ENCODE results near the gene KHK. TPM values are rescaled to one million over a fixed set of nuclear protein-coding genes. Genes with fewer than 3 reads are reported as not detected.
"Not testable (repeated sequence)": the region's sequence is repeated elsewhere in the genome, so short reads cannot be mapped to it uniquely, and the experiment has no call there.

The KHK gene
- total RNA-seq, 1 donor from 2014 or later, result 4.5 TPM

DNA sequence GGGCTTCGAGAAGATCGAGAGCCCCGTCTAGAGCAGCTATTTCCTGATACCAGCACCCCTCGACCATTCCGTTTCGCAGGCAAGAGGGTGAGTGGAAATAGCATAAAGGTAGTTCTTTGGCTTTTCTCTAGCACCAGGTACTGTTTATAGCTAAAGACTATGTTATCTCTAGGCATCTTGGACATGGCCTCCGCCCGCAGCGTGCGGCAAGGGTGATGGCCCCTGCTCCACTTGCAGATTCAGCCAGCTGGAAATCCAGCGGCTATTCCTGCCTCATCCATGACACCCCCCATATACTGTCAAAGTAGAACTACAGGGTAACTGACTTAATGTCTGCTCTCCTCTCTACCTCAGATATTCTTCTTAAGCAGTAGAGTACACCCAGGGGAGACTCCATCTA is 31.9 kb upstream of the KHK start:
- intact Hi-C loops (cut with DNase I), result no loop called here
- DNase-seq (ENCODE audit: missing footprints) (no peak), ATAC-seq (no peak)

DNA sequence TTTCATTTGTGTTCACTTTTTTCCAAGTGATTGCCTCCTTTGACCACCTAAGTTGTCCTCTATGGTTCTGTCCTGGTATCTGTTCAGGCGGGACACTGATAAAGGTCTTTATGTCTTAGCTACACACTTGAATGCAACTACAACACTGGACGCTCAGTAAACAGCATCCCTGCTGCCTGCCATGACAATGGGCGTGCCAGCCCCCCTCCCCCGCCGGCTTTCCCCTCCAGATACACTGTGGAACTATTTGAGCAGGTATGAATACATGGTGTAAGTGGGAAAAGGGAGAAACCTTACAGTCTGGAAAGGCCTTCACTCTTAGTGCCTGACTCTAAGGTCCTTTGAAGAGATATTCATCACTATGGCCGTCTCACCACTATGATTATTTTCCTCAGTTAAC is 29.4 kb upstream of the KHK start:
- intact Hi-C loops (cut with DNase I), result no loop called here
- ATAC-seq (no peak), DNase-seq (ENCODE audit: missing footprints) (no peak)

DNA sequence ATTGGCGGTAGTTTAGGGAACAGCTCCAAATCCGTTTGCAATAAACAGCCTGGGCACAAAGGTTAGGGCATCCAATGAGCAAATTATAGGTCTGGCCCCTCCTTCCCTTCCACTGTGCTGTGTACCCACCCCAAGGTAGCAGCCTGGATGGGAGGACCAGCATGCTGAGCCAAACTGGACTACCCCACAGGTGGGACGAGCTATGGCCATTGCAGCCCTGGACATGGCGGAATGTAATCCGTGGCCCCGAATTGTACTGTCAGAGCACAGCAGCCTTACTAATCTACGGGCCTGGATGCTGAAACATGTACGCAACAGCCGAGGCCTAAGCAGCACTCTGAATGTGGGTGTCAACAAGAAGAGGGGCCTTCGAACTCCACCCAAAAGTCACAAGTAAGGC is 28.4 kb upstream of the KHK start:
- intact Hi-C loops (cut with DNase I), result no loop called here
- ATAC-seq (no peak), DNase-seq (ENCODE audit: missing footprints) (no peak)

DNA sequence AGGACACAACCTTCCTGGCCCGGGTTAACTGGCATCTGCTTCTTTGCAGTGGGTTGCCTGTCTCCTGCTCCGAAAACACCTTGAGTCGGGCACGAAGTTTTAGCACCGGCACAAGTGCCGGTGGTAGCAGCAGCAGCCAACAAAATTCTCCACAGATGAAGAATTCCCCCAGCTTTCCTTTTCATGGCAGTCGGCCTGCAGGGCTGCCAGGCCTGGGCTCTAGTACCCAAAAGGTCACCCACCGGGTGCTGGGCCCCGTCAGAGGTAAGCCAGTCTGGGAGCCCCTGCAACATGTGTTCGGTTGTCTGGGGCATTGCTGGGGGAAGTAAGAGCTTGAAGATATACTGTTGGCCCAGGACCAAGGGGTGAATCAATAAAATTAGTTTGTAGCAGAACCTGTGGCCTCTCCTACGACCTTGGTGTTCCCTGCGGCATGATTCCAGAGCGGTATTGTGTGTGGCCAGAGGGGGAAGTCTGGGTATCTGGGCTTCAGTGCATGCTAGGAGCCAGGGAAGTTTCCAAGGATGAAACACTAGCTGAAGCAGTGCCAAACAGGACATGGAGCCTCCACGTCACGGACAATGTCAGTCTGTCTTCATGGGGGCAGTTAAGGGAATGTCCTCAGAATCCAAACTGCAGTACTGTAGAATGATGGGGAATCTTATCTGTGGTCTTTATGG is 27.3 kb upstream of the KHK start:
- ATAC-seq (no peak), DNase-seq (ENCODE audit: missing footprints) (no peak)
- intact Hi-C loops (cut with DNase I), result no loop called here

DNA sequence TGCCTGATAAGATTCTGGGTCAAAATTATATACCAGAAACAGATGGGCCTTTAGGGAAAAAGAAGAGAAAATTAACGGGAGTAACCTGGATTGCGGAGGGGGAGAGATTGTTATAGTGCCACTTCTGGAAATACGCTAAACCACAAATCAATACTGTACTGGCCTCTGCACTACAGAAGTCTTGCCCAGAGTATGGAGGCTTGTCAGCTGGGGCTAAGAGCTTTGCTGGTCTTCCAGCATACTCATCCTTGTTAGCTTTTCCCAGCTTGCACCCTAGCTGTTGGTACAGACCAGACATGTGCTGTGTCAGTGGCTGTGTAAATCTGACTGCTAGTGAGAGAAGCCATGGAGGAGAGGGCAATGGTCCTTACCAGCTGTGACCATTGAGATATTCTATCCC is 26.2 kb upstream of the KHK start:
- DNase-seq (ENCODE audit: missing footprints), result no peak
- intact Hi-C loops (cut with DNase I), result no loop called here
- ATAC-seq, result no peak

DNA sequence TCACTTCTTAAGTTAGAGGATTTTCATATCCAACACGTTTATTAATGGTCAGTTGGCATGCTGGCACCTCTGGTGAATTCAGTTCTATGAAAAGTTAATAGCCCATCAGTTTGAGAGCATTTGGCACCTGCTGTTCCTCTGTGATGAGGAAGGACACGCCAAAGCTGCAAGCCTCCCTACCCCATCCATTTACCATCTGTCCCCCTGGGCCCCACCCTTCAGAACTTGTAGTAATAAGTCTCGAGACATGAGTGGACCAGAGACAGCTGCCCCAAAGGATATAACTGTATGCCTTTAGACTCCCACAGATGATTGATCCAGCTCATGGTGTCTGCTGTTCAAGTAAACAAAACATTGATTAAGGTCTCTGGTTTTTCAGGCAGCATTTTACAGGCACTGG is 21.4 kb upstream of the KHK start:
- intact Hi-C loops (cut with DNase I), result no loop called here
- no peak for ATAC-seq
- no peak for DNase-seq (ENCODE audit: missing footprints)

DNA sequence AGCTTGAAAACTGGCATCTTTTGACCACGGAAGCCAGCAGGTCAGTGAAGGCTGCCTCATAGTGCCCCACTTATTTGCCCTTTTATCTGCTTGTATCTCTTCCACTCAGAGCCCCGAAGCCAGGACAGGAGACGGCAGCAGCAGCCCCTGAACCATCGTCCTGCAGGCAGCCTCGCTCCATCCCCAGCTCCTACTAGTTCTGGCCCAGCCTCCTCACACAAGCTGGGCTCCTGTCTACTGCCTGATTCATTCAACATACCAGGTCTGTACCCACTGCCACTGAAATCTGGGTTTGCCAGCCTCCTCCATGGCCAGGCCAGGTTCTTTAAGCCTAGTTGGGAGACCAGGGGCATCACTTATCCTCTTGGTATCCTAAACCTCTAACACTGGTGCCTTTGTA is 19.2 kb upstream of the KHK start:
- DNase-seq (ENCODE audit: missing footprints), result no peak
- no peak for ATAC-seq
- intact Hi-C loops (cut with DNase I), result no loop called here

DNA sequence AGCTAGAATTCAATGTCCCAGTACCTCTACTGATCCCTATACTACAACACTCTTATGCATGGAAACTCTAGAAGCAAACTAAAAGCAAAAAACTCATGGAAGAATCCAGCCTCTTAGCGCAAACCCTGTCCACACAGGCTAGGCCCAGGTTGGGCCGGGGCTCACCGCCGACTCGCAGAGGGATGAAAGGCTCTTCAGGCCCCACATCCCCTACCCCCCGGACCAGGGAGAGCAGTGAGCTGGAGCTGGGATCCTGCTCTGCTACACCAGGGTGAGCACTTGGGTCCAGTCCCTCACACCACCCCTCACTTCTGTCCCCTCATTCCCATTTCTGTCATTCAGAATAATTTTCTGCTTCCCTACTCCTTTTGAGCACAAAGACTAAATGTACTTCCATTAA is 17.1 kb upstream of the KHK start:
- no peak for DNase-seq (ENCODE audit: missing footprints)
- no peak for ATAC-seq
- intact Hi-C loops (cut with DNase I), result no loop called here

DNA sequence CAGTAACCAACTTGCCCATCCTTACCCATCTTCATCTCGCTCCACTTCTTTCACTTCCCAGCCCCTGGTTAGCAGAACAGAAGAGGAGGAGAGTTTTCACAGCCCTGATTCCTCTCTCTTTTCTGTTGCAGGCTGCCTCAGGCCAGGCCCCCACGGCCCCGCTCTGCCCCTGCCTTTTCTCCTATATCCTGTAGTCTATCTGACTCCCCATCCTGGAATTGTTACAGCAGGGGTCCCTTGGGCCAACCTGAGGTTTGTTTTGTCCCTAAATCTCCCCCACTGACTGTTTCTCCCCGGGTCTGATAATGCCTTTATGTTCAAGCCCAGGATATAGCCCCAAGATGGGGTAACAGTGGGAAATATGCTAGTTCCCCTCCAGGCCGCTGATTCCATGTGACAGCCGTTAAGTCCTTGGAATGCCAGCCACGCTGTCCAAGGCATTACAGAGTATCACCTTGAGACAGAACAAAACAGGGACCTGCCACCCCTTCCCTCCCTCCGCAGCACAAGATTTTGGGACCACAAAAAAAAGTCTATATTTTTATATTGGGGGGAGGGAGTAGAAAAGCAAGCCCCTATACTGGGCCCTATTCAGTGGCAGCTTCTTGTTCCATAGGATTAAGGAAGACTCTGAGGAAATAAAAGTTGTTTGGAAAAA is 16.5 kb upstream of the KHK start:
- no peak for ATAC-seq
- intact Hi-C loops (cut with DNase I), result loop anchor here (2.0 to 5.0 kb wide), 2 partner anchors 19 to 38 kb away; partner anchors contain the start of genes AGBL5 and TMEM214

DNA sequence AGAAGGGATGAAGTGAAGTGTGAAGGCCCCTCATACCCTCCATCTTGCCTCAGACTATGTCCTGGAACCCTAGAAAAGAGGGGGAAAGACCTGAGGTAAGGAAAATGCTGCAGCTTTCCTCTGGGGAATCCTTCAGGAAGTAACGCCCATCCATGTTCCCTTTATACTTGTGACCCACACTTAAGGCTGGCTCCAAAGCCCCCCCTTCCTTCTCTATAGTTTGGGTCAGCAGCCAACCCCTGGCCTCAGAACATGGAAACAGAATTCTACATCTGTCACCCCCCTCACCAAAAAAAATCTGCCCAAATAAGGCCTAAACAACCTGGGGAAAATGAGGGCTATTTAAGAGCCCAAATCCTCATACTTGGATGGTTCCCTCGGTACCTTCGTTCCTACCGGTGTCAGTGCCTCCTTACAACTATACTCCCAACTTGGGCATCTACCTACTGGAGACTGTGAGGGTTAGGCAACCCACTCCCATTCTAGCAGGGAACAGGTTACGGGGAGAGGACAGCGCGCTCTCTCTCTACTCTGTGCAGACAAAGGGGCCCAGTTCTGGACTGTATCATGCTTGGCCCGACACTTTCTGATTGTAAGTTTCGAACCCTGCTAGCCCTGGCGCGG is 15.8 kb upstream of the KHK start:
- DNase-seq (ENCODE audit: missing footprints) (no peak), ATAC-seq (no peak)
- intact Hi-C loops (cut with DNase I), result loop anchor here (2.0 to 5.0 kb wide), 2 partner anchors 20 to 38 kb away; partner anchors contain the start of genes AGBL5 and TMEM214

More for the DNA sequence above, 16.5 kb upstream of the KHK start:
- DNase-seq (ENCODE audit: missing footprints), result no peak

DNA sequence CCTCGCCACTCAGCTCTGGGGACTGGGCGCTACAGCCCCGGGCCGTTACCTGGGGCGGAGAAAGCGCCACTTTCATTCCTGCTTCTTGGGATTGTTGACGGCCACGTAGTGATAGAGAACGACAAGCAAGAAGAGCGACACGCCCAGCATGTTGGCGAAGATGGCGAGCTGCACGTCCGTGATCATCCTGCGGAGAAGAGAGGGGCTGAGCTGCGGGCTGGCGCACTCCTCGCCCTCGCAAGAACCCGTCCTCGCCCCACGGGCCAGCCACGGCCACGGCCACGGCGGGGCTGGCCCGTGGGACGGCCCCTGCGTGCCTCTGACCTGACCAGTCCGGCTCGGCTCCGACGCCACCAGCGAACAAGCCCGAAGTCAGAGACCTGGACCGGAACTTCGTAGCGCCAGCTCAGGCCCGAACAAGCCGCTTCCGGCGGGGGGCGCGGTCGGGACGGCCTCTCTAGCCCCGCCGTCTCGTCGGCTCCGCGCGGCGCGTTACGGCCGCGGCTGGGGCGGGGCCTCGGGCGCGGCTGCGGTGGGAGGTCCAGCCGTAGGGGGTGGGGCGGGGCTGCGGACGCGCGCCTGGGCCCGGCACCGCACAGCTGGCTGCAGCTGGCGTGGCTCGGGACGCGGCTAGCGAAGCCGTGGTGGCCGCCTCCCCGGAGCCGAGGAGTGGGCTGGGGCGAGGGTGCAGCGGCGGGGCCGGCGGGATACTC is 15.1 kb upstream of the KHK start, which contains the start of gene OST4:
OST4 (minus strand) TSS at position 378 of the 713 bp plus-strand sequence.
- ATAC-seq (peak; percentile 96), DNase-seq (ENCODE audit: missing footprints) (peak; percentile 98)
- intact Hi-C loops (cut with DNase I), result loop anchor here (2.0 to 5.0 kb wide), 2 partner anchors 21 to 39 kb away; partner anchors contain the start of genes AGBL5 and TMEM214

DNA sequence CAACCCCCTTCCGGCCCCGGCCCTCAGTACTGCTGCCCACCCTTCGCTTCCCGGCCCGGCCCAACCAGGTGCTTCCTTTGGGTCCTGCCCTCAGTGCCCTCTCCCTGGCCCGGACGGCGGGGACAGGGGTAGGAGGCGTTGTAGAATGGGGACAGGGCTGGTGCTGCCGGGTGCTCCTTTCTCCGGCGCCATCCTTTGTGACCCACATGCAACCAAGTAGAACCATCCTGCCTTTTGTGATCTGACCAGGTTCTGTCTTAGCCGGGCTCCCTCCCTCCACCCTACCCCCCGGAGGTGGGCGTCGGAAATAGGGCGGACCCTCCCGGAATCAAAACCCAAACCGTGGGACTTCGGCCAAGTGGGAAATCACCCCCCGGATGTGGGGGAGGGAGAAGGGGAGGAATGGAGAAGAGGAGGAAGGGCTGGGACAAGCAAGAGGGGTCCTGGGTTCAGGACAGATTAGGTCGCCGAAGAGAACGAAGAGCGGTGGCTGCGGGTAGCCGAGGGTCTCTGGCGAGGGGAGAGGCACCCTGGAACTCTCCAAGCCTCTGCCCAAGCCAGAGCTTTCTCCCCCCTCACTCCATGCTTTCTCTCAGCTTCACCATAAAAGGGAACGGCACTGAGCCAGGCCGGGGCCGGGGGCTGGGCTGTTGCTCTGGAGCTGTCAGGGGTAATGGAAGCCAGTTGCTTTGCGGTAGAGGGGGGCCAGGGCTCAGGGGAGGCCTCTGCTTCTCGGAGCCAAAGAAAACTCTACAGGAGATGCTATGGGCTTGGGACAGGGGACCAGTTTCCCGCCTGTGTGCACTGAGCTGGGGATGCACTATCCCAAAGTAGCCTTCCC is 14.4 kb upstream of the KHK start:
- DNase-seq (ENCODE audit: missing footprints) (peak; percentile 84), ATAC-seq (peak; percentile 58)
- intact Hi-C loops (cut with DNase I), result loop anchor here (2.0 to 5.0 kb wide), 2 partner anchors 21 to 40 kb away; partner anchors contain the start of genes AGBL5 and TMEM214

DNA sequence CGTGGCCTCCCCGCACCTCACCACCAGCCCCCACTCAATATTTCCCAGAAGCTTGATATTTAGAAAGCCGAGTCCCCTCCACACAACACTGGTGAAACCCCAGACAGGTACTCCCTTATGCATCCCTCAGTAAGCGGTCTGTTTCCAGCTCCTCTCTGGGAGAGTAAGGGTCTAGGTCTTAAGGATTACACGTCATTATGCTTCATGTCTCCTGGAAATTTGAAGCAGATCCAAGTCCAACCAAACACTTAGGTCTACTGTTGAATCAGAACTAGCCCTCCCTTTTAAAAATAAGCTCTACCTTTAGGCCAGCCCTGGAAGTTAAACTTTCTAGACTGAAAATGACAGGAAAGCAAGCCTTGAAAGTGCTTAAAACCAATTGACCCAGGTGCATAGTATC is 13.7 kb upstream of the KHK start:
- ATAC-seq (no peak), DNase-seq (ENCODE audit: missing footprints) (no peak)
- intact Hi-C loops (cut with DNase I), result loop anchor here (5.0 kb wide), 1 partner anchor 41 kb away; the partner anchor contains the start of gene TMEM214

DNA sequence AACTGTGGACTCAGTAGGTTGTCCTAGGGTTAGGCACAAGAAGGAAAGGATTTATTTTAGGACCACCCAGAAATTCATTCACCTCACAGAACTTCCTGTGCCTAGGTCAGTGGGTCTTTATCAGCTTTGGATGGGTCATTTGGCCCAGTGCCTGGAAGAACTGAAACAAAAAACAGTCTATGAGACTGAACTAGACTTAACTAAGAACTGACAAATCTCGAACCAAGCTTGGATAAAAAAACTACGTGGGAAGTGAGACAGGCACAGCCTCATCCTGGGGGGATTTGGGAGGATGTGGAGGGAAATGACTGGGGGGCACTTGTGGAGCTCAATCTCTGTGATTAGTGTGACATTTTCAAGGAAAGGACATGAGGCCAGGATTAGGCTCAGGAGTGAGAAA is 12.8 kb upstream of the KHK start:
- ATAC-seq, result no peak
- no peak for DNase-seq (ENCODE audit: missing footprints)
- intact Hi-C loops (cut with DNase I), result loop anchor here (5.0 kb wide), 1 partner anchor 41 kb away; the partner anchor contains the start of gene TMEM214

DNA sequence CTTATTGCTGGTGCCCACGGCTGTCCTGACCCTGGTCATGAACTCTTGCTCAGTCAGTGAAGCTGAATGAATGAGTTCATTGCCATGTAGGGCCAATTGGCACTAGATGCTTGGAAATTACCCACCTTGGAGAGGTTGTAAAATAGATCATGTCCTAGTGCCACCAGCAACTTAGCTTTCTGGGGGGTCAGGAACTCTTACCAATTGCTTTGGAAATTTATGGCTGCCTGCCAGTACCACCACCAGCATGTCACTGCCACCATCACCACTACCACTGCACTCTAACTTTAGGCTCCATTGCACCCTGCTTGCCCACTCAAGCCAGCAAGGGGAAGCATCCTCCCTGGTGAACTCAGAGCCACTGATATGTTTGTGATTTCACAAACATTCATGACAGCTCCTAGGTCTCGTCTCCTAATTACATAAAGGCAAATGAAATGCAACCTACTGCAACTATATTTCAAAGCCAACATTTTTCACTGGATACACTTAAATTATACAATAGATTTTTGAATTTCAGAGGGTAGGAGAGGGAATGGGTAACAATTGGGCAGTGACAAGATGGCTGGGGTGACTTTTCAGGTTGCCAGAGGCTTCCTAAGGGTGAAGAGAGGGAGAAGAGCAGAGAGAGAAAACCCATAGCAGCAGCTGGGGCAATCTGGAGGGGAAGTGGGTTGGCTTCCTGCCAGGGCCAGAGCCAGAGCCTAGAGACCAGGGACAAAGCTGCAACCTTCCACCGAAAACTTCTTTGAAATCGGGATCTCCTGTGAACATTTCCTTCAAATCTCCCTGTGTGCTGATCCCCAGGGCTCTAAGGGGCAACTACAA is 11.6 kb upstream of the KHK start:
- intact Hi-C loops (cut with DNase I), result loop anchor here (5.0 kb wide), 1 partner anchor 43 kb away; the partner anchor contains the start of gene TMEM214
- no peak for ATAC-seq
- peak; percentile 84 for DNase-seq (ENCODE audit: missing footprints)

DNA sequence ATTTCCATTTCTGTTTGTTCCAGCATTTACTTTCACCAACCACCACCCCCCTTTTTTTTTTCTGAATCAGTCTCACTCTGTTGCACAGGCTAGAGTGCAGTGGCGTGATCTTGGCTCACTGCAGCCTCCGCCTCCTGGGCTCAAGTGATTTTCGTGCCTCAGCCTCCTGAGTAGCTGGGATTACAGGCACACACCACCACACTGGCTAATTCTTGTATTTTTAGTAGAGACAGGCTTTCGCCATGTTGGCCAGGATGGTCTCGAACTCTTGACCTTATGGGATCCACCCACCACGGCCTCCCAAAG is 11.1 kb upstream of the KHK start:
- ATAC-seq; intact Hi-C loops (cut with DNase I); DNase-seq (ENCODE audit: missing footprints): not testable (repeated sequence)

DNA sequence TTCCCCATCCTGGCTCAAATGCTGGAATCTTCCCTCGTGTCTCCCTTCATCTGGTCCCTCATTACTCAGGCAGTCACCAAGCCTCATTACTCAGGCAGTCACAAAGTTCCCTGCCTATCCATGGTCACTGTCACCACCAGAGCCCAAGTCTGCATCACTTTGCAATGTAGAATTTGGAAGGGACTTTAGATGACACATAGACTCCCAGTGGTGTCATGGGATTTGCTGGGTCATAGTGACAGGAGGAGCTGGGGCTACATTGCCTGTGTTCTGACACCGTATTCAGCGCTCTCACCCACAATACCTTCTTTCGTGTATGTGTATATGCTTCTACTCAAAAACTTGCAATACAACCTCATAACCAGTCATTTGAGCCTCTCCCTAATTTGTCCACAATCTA is 10.2 kb upstream of the KHK start:
- ATAC-seq (no peak), DNase-seq (ENCODE audit: missing footprints) (no peak)
- intact Hi-C loops (cut with DNase I), result no loop called here

DNA sequence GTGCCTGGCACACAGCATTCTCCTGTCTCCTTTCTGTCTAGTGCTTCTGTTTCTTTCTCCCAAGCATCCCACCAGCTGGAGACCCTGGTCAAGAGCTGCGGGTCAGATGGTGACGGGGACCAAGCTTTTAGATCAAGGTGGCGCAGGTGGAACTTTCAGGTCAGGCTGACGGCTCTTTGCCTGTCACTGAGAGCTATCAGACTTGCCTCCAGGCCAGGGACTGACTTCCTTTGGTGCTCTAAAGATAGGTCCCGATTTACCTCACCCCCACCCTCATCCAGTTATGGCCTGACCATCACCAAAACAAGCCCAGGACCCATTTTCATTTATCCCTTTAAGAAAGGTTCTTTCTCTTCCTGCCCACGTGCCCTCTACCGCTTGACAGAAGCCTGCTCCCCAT is 9.3 kb upstream of the KHK start:
- intact Hi-C loops (cut with DNase I), result no loop called here
- DNase-seq (ENCODE audit: missing footprints), result no peak

More for the DNA sequence above, 9.3 kb upstream of the KHK start:
- ATAC-seq, result no peak

Data from Right ventricle myocardium inferior (tissue), 1 donor.